ENCODE results near the gene SNX12.
"Not testable (repeated sequence)": the region's sequence is repeated elsewhere in the genome, so short reads cannot be mapped to it uniquely, and the experiment has no call there.

The SNX12 gene

GRCh38 chrX:71085900-71086299, 17.8 kb upstream of the SNX12 start:
- DNase-seq = no peak

DNA sequence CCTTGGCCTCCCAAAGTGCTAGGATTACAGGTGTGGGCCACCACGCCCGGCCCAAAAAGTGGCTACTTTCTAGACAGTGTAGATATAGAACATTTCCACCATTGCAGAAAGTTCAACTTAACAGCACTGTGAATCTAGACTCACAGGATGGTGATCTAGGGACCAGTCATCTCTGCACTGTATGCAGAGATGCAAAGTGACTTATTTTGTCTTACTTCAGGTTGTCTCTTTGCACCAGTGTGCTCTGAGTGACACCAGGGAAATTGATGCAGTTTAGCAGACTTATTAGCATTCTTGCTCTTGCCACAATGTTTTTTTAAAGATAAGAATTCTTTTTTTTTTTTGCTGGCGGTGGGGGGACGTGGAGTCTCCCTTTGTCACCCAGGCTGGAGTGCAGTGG, 14.7 kb upstream of the SNX12 start:
- no peak for DNase-seq

DNA sequence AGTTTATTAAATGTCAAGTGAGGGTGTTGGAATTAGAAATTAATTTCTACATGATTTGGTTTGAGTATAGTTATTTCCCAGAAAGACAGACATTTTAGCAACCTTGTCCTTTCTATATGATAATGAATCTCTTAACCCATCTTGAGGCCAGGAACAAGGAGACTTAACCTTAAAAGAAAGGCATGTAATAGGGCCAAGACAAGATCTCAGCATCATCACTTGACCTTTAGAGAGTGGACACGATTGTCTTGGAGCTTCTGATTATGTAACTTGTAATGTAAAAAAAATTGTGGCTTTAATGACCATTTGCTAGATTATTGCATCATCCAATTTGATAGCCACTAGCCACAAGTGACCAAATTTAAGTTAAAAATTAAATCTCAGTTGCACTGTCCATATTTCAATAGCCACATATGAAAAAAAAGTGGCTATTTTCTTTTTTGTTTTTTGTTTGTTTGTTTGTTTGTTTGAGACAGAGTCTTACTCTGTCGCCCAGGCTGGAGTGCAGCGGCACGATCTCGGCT, 14.1 kb upstream of the SNX12 start:
- DNase-seq = no peak

DNA sequence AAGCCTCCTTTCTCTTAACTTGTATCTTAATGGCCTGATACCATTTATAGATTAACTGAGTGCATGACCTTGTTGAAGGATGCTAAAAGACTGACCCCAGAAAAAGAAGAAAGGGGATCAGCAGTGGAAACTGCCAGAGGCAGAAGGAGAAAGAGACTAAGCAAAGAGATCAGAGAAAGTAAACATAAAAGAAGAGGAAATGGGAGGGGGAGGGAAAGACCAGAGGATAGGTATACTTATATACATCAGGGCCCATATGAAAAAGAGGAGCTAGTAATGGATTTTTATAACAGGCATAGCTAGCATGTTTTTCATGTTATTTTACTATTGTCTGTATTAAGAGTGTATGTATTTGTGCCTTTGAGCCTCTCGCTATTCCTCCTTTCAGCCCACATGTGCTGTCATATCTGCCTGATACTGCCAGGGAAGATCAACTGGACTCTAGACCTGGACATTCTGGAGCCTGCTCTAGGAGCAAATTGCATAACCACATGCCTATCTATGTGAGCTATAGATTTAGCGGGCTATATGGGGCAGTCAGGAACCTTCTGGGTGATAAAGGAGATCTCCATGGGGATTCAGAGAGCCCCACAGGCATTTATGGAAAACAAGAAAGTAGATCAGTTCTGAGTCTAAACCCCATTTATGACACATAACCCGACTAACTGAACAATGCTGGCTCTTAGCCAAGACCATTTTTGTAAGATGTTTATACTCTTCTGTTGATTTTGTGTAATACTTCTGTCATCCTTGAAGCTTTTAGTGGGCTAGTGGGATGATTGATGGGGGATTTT, 13.4 kb upstream of the SNX12 start:
- DNase-seq = no peak

DNA sequence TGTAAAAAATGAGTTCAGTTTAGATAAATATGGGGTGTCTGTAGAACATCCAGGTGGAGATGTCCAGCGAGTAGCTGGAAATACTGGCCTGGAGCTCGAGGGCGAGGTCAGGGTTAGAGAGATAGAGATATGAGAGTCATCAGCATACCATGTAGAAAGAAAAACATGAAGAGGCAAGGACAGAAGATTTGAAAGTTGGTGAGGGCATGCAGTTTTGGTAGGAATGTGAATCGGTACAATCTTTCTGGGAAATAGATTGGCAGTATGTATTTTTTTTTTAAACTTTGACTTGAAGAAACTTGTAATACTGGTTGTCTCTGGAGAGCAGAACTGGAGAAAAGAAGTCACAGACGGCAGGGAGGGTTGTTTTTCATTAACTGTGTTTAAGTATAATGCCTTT, 2.4 kb upstream of the SNX12 start:
- DNase-seq = no peak

DNA sequence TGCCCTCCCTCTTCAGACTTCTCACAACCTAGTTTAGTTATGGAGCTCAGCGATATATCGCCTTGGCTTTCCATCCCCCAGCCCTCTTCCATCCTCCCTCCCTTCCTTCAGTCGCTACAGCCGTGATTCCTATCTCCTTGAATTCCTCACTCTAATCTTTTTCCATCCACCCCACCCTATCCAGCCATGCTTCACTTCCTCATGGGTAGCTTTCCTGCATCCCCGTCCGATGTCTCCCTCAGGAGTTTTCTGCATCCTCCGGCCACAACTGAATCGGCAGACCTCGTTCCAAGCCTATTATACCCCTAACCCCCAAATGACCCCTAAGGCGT, 456 bp downstream of the SNX12 start:
- DNase-seq = peak; percentile 5

DNA sequence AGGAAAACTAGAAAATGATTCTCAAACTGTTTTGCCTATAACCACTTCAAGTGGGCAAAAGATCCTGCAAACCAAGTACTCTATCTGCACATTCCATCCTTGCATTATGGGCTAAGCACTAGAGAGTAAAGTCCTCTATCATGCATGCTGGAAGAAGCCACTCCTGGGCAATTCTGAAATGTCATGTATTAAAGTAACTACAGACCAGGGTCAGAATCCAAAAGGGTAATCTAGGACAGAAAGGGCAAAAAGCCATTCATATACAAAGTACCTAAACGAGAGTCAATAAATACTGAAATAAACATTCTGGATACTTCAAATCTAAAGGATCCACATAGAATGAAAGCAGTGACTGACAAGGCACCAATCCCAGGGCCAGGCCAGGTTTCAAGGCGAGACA, 1.0 kb downstream of the SNX12 start:
- no peak for DNase-seq

- DNase-seq = no peak
Measured at GRCh38 chrX:71060127-71060526, 8.0 kb downstream of the SNX12 start.

DNA sequence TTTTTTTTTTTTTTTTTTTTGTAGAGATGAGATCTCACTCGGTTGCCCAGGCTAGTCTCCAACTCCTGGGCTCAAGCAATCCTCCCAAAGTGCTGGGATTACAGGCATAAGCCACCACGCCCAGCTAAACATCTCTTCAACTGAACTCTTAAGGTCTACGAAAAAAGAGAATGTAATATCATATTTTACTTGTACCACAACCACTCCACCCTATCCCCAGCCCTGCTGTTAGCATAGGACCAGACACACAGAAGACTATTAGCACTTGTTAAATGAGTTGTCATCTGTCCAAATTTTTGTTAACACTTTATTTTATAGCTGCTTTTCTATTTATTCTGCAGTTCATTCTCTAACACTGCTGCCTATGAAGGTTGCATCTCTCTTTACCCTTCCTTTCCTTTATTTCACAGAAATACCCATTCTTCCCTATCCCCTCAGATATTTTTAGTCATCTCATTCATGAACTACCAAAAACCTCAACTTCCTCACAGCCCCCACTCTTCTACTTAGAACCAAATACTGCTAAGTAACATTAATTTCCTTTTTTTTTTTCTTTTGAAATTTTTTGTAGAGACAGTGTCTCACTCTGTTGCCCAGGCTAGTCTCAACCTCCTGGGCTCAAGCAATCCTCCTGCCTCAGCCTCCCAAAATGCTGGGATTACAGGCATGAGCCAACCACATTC, 10.1 kb downstream of the SNX12 start:
- DNase-seq = no peak

- DNase-seq = no peak
Measured at GRCh38 chrX:71056867-71057266, 11.3 kb downstream of the SNX12 start.

DNA sequence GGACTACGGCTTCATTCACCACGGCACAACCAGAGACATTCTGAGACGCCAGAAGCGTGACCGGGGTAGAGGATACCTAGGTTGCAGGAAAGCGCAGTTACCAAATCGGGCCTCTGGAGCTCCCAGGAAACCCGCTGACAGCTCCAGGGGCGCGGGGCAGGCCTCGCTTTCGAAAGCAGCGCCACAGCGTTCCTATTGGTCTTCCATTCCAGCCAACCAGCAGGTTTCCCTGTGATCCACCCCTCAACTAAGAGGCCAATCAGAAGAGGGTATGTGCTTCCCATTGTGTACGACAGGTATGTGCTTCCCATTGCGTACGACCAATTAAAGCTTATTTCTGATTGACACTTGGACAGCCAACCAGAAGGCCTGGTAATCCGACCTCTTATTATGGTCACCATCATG, 14.9 kb downstream of the SNX12 start:
- DNase-seq = peak; percentile 7

DNA sequence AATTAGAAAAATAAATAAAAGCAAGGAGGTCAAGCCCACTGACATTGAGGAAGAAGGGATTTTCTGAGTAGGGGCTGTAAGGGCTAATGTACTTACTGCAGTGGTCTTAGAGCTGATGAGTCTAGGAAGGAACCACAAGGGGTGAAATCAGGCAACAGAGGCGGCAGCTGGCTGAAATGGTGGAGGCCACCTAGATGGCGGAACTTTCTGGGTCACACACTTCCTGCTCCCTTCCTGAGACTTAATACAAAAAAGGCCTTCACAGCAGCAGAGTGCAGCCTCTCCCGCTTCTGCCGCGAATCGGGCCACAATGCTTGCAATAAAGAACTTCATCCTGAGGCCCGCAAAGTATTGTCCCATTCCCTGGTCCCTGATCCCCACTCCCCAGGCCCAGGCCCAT, 15.4 kb downstream of the SNX12 start:
- DNase-seq = no peak

DNA sequence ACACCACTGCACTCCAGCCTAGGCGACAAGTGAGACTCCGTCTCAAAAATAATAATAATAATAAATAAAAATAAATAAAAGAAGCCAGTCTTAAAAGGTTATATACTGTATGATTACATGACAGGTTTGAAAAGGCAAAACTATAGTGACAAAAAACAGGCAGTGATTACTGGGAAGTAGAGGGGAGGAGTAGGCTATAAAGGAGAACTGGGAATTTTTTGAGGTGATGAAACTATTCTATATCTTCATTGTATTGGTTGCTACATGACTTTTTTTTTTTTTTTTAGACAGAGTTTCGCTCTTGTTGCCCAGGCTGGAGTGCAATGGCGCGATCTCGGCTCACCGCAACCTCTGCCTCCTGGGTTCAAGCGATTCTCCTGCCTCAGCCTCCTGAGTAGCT, 20.2 kb downstream of the SNX12 start:
- not testable (repeated sequence) for DNase-seq

DNA sequence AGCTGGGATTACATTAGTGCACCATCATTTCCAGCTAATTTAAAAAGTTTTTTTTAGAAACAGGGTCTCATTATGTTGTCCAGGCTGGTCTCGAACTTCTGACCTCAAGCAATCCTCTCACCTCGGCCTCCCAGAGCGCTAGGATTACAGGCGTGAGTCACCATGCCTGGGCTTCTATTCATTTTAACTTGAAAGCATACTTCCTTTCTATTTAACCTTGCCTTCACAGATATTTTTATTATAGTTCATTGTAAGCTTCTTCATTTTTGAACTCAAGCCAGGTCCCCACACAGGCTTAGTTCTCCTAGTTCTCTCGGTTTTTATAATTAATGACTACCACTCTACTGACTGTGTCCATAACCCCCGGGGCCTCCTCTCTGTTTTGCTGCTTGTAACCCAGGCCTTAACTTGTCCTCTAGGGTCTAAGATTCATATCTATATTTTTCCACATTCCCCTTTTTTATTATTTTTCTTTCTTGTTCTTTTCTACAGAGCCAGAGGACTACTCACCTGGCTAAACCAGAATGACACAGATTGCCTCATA, 50.7 kb downstream of the SNX12 start:
- DNase-seq = no peak

All from activated CD4-positive, alpha-beta T cell treated with anti-CD3 and anti-CD28 coated beads for 48 hours (primary cell).